NK-92 (cell line): ENCODE results near the gene CKS2.
"Not testable (repeated sequence)": the region's sequence is repeated elsewhere in the genome, so short reads cannot be mapped to it uniquely, and the experiment has no call there.

Source experiments
- DNase-seq: peaks from one replicate; lab custom pipeline; 2025; ENCODE audit not compliant: unreplicated experiment; lab: John Stamatoyannopoulos, UW

Gene CKS2

GRCh38 chr9:89309608-89310474, 1.2 kb upstream of the CKS2 start:
- no peak for DNase-seq

- DNase-seq, result no peak
Observed at GRCh38 chr9:89311346-89312221, 589 bp downstream of the CKS2 start.

GRCh38 chr9:89312222-89312571, 1.2 kb downstream of the CKS2 start:
- DNase-seq, result no peak

DNA sequence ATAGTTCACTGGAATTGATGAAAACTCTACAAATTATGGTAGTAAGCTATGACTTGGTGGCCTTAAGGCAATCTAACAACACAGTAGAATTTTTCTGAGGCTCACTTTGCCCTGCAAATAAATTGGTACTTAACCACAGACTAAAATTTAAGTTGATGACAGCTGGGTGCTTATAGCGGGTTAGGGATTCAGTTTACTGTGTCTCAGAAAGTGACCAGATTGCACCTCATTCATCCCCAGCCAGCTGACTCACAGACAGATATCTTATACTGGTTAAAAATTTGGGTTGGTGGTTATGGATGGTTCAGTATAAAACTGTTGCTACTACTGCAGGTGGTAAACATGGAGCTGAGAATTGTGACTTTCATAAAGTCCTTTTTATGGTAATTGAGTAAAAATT, 2.8 kb downstream of the CKS2 start:
- no peak for DNase-seq

GRCh38 chr9:89314955-89315354, 4.0 kb downstream of the CKS2 start:
- no peak for DNase-seq

DNA sequence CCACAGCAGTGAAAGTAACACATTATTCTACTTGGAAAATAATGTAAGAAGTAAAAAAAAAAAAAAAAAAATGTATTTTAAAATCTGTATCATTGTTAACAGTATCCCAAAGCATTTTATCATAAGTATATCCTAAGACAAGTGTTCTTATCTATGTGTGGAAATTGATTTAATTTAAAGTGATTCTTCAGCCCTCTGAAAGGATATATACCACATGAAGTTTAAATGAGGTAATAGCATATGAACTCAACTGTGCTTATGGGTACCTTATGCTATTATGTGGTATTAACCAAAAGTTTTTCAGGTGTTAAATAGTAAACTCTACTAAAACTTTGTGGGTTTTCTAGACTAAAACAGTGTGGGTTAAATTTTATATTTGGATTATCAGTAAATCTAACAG, 4.5 kb downstream of the CKS2 start:
- no peak for DNase-seq

- no peak for DNase-seq
Observed at GRCh38 chr9:89317282-89317681, 6.3 kb downstream of the CKS2 start.

DNA sequence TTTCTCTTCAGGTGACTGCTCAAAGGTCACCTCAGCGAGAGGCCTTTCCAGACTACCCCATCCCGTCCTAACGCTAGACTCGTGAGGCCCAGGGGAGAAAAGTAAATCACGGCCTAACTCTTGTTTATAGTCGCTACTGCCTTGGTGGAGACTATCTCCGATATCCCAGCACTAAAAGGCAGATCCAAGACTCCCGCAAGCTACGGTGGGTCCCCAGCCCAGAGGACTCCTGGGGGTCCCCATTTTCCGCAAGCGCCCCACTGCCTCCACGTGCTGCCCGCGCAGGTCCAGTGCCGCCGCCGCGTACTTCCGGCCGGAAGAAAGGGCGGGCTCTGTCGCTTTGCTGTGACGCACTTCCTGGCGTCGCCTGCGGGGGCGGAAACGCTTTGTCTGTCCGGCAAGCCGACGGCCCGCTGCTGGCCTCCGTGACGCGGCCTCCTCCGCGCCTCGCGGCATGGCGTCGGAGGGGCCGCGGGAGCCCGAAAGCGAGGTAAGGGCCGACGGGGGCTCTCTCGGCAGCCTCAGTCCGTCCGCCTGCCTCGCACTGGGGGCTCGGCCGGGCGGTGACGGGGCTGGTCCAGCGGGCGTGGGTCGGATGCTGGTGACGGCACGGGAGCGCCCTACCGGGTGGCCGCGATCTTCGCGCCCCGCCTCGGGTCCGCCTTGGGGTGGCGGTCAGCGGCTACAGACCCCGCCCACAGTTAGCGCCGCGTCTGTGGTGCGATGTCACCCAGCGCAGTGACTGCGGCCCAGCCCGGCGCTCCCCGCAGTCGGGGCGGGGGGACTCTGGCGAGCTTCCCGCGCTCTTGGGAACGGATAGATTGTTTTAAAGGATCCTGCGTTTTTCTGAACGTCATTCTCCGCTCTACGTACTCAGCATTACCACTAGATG, 7.4 kb downstream of the CKS2 start, which contains the start of gene SECISBP2:
TSS of gene SECISBP2 (plus strand) at position 378 of the 892 bp plus-strand sequence. CDS start at position 455, 77 bp downstream.
- DNase-seq, result peak; percentile 44

DNA sequence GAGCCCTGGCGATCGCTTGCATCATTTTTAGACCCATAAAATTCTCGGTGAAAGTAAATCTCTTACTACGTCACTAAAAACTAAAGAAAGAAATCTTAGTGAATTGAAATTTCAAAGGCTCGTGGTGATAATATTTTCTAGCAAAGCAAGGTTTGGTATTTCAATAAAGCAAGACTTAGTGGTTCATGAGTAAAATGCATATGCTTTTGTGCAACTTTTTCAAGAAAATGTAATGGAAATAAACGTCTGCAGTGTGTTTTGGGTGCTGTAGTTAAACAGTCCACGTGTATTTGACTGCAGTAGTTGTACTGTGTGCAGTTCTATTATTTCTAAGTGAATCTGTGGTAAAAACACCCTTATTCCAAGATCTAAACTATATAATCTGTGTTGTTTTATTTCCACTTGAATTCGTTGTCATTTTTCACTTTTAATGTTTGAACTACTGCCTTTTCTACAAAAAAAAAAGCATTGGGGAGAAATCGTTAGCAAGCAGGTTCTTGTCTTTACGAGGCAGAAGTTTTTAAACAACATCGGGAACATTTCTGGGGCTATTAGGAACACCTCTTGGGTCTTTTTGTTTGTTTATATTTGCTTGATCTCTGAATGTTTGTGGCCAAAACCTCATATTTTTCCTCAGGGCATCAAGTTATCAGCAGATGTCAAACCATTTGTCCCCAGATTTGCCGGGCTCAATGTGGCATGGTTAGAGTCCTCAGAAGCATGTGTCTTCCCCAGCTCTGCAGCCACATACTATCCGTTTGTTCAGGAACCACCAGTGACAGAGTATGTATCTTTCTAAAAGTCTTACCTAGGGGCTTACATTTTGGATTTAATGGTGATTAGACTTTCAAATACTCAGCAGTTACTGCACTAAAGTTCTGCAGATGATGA, 8.3 kb downstream of the CKS2 start:
- no peak for DNase-seq

- DNase-seq, result no peak
Observed at GRCh38 chr9:89323390-89323789, 12.4 kb downstream of the CKS2 start.

DNA sequence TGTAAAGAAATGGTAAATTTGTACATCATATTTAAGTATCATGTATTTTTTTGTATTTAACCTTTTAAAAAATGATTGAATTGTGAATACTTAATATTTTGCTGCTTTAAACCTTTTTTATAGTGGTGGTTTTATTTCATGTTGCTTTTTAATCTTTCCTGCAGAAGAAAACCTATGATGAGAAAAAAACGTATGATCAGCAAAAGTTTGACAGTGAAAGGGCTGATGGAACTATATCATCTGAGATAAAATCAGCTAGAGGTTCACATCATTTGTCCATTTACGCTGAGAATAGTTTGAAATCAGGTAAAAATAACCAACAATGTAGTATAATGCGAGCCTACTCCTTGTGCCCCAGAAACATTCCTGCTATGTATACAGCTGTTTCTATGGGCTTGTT, 14.7 kb downstream of the CKS2 start:
- DNase-seq, result no peak

- DNase-seq, result no peak
Observed at GRCh38 chr9:89328064-89328463, 17.1 kb downstream of the CKS2 start.

GRCh38 chr9:89329917-89330316, 18.9 kb downstream of the CKS2 start:
- DNase-seq, result no peak

DNA sequence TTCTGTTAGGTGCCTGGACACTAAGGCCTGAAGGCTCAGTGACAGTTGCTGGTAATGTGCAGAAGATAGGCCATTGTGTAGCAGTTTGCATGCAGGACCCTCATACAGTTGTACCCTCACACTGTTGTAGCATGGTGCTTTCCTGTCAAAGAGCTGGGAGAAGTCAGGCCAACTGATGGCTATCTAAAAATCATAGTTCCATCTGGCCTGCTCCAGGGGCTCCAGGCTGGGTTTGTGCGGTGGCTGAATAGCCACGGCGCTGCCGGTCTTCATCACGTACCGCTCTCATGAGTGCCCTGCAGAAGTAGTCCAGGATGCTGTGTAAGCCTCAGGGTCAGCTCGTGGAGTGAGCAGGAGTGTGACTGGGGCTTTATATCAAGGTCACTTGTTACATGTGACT, 19.5 kb downstream of the CKS2 start:
- no peak for DNase-seq

DNA sequence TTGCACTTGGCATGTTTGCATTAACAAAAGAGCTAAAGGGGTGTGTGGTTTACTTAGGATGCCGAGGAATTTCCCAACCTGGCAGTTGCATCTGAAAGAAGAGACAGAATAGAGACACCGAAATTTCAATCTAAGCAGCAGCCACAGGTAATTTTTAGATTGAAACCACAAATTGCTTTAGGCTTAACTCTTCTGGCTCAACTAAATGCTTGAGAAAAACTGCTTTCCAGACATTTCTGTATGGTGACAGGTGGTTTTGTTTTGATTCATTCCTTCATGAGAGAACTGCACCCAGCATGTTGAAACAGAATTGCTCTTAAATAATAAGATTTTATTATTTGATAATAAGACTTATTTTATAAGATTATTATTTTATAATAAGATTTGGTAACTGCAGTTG, 28.8 kb downstream of the CKS2 start:
- no peak for DNase-seq

- no peak for DNase-seq
Observed at GRCh38 chr9:89340332-89340731, 29.3 kb downstream of the CKS2 start.

GRCh38 chr9:89342213-89342612, 31.2 kb downstream of the CKS2 start:
- no peak for DNase-seq

GRCh38 chr9:89342948-89343347, 32.0 kb downstream of the CKS2 start:
- no peak for DNase-seq

DNA sequence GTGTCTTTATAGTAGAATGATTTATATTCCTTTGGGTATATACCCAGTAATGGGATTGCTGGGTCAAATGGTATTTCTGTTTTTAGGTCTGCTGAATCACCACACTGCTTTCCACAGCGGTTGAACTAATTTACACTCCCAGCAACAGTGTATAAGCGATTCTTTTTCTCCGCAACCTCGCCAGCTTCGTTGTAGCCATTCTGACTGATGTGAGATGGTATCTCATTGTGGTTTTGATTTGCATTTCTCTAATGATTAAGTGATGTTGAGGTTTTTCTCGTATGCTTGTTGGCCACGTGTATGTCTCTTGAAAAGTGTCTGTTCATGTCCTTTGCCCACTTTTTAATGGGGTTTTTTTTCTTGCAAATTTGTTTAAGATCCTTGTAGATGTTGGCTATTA, 32.8 kb downstream of the CKS2 start:
- DNase-seq, result not testable (repeated sequence)

DNA sequence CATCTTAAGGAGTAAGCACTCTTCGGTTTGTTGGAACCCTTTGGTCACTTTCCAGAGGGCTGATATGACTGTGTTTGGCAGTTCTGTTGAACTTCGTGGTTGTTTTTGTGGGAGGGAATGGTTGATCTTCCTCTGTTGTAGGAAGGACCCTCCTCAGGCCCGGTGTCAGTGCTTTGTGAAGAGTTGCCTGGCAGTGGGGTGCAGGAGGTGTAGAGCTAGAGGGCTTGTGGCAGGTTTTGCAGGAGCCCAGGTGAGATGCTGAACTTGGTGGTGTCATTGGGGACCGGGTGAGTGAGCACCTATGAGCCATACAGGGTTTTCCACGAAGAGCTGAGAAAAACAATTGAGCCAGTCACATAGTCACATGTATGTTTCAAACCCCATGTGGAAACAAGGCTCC, 34.5 kb downstream of the CKS2 start:
- DNase-seq, result no peak
